ENCODE results near the gene KCNT2. TPM values are rescaled to one million over a fixed set of nuclear protein-coding genes. Genes with fewer than 3 reads are reported as not detected.

KCNT2 gene
- total and polyA plus RNA-seq, 4 donors = 0.84 to 18.7 (median 2.0) TPM

- Histone ChIP-seq H3K4me1 (ENCODE audit: control insufficient read depth in 5 of 5, insufficient read depth in 5 of 5, low read length in 5 of 5) (no peaks in the 10 kb centered on the region), H3K27me3 (ENCODE audit: control insufficient read depth in 3 of 3, insufficient read depth in 3 of 3, low read length in 2 of 3) (no peaks in the 10 kb centered on the region), H3K27ac (ENCODE audit: low read depth in 1 of 2, low read length in 1 of 2) (no peak overlapping the region), H3K9ac (ENCODE audit: insufficient read depth in 1 of 2, low read length in 2 of 2) (no peak overlapping the region), H3K4me3 (no peak overlapping the region), H3K9me3 (ENCODE audit: control insufficient read depth in 4 of 4, insufficient read depth in 3 of 4, low read length in 3 of 4) (peaks cover 0 to 3% (median 0%) of the 10 kb centered on the region in 4 donors), H3K36me3 (ENCODE audit: control insufficient read depth in 4 of 4, insufficient read depth in 4 of 4, low read length in 4 of 4) (no peaks in the 10 kb centered on the region)
- no peak for ATAC-seq (ENCODE audit: insufficient read depth, low FRiP score)
- WGBS, 2 donors = 72 to 79% methylated on average over 2 of the region's 2 CpGs
- peak in 1 of 3 donors; percentile 28 for DNase-seq
- TF ChIP-seq, protein P1, sequence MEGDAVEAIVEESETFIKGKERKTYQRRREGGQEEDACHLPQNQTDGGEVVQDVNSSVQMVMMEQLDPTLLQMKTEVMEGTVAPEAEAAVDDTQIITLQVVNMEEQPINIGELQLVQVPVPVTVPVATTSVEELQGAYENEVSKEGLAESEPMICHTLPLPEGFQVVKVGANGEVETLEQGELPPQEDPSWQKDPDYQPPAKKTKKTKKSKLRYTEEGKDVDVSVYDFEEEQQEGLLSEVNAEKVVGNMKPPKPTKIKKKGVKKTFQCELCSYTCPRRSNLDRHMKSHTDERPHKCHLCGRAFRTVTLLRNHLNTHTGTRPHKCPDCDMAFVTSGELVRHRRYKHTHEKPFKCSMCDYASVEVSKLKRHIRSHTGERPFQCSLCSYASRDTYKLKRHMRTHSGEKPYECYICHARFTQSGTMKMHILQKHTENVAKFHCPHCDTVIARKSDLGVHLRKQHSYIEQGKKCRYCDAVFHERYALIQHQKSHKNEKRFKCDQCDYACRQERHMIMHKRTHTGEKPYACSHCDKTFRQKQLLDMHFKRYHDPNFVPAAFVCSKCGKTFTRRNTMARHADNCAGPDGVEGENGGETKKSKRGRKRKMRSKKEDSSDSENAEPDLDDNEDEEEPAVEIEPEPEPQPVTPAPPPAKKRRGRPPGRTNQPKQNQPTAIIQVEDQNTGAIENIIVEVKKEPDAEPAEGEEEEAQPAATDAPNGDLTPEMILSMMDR (IDR thresholded peaks at IDR 0.05; ENCODE audit: control extremely low read depth, extremely low read depth) = no peak
Observed at GRCh38 chr1:196502437-196502836, 105.8 kb downstream of the KCNT2 start.

DNA sequence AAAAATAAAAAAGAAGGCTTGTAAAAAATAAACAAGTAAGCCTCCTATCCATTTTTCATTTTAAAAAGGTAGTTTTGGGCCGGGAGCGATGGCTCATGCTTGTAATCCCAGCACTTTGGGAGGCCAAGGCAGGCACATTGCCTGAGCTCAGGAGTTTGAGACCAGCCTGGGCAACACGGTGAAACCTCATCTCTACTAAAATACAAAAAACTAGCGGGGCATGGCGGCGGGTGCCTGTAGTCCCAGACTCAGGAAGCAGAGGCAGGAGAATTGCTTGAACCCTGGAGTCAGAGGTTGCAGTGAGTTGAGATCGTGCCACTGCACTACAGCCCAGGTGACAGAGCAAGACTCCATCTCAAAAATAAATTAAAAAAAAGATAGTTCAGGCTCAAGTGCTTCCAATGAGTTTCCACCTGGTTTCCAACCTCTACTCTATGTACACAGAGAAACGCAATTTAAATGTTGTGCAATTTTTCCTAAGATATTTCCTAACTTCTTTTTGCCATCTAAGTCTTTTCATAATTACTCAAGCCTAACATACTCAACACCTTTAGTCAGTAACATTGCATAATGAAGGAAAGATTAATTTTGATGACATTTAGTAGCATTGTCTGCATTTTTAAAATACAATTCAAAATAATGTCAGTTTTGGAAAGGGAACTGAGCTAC, 106.3 kb downstream of the KCNT2 start:
- no peak overlapping the region for H3K4me3 ChIP-seq
- ATAC-seq (ENCODE audit: insufficient read depth, low FRiP score) = no peak

DNA sequence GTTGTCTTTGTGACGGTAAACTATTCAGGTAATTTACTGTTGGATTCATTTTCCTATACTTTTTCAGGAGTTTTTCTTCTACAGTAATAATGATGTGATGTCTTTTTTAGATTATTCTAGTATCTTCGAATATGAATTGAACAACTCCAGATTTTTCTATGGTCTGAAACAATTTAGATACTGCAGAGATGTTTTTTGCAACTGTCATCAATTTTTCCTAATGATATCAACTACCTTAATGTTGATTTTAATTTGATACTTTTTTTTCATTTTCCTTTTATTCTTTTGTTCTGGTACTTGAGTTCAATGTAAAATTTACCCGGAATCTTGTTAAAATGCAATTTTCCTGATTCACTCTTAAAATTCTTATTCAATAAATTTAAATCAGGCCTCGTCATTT, 110.4 kb downstream of the KCNT2 start:
- DNase-seq (no peak), ATAC-seq (ENCODE audit: insufficient read depth, low FRiP score) (no peak)
- Histone ChIP-seq H3K4me1 (ENCODE audit: control insufficient read depth in 5 of 5, insufficient read depth in 5 of 5, low read length in 5 of 5) (no peaks in the 10 kb centered on the region), H3K4me3 (no peak overlapping the region), H3K27ac (ENCODE audit: low read depth in 1 of 2, low read length in 1 of 2) (no peak overlapping the region), H3K27me3 (ENCODE audit: control insufficient read depth in 3 of 3, insufficient read depth in 3 of 3, low read length in 2 of 3) (no peaks in the 10 kb centered on the region), H3K9me3 (ENCODE audit: control insufficient read depth in 4 of 4, insufficient read depth in 3 of 4, low read length in 3 of 4) (no peaks in the 10 kb centered on the region), H3K9ac (ENCODE audit: insufficient read depth in 1 of 2, low read length in 2 of 2) (no peak overlapping the region), H3K36me3 (ENCODE audit: control insufficient read depth in 4 of 4, insufficient read depth in 4 of 4, low read length in 4 of 4) (no peaks in the 10 kb centered on the region)
- WGBS, 2 donors = 88% methylated on average over 4 of the region's 4 CpGs
- TF ChIP-seq, protein P1 (IDR thresholded peaks at IDR 0.05; ENCODE audit: control extremely low read depth, extremely low read depth) = no peak

More for the DNA sequence above, 106.3 kb downstream of the KCNT2 start:
- Histone ChIP-seq H3K9me3 (ENCODE audit: control insufficient read depth in 4 of 4, insufficient read depth in 3 of 4, low read length in 3 of 4) (peaks cover 0 to 3% (median 0%) of the 10 kb centered on the region in 4 donors), H3K36me3 (ENCODE audit: control insufficient read depth in 4 of 4, insufficient read depth in 4 of 4, low read length in 4 of 4) (no peaks in the 10 kb centered on the region), H3K9ac (ENCODE audit: insufficient read depth in 1 of 2, low read length in 2 of 2) (no peak overlapping the region), H3K4me1 (ENCODE audit: control insufficient read depth in 5 of 5, insufficient read depth in 5 of 5, low read length in 5 of 5) (no peaks in the 10 kb centered on the region), H3K27me3 (ENCODE audit: control insufficient read depth in 3 of 3, insufficient read depth in 3 of 3, low read length in 2 of 3) (no peaks in the 10 kb centered on the region), H3K27ac (ENCODE audit: low read depth in 1 of 2, low read length in 1 of 2) (no peak overlapping the region)
- WGBS, 2 donors = 82 to 87% methylated on average over 8 of the region's 8 CpGs
- peak in 1 of 3 donors; percentile 4 for DNase-seq
- TF ChIP-seq, protein P1 (IDR thresholded peaks at IDR 0.05; ENCODE audit: control extremely low read depth, extremely low read depth) = no peak

DNA sequence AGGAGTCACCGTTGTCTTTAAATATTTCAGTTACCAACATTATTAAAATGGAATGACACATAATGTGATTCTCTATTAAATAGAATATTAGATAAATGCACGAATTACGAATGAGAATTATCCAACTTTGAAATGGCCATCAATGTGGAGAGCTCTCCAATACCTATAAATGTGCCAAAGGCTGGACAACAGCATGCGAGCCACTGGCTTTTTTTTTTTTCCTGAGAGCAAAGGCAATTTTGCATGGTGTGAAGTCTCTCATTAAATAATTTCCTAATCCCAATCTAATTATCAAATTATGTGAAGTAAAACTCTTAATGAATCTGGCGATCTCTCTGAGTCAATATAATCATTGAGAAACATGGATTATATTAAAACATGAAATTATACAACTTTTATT, 113.5 kb downstream of the KCNT2 start:
- Histone ChIP-seq H3K4me1 (ENCODE audit: control insufficient read depth in 5 of 5, insufficient read depth in 5 of 5, low read length in 5 of 5) (no peaks in the 10 kb centered on the region), H3K4me3 (no peak overlapping the region), H3K27me3 (ENCODE audit: control insufficient read depth in 3 of 3, insufficient read depth in 3 of 3, low read length in 2 of 3) (no peaks in the 10 kb centered on the region), H3K9ac (ENCODE audit: insufficient read depth in 1 of 2, low read length in 2 of 2) (no peak overlapping the region), H3K36me3 (ENCODE audit: control insufficient read depth in 4 of 4, insufficient read depth in 4 of 4, low read length in 4 of 4) (no peaks in the 10 kb centered on the region), H3K27ac (ENCODE audit: low read depth in 1 of 2, low read length in 1 of 2) (no peak overlapping the region), H3K9me3 (ENCODE audit: control insufficient read depth in 4 of 4, insufficient read depth in 3 of 4, low read length in 3 of 4) (no peaks in the 10 kb centered on the region)
- 92 to 93% methylated on average over 5 of the region's 5 CpGs for WGBS, 2 donors
- ATAC-seq (ENCODE audit: insufficient read depth, low FRiP score) (no peak), DNase-seq (no peak)
- TF ChIP-seq, protein P1 (IDR thresholded peaks at IDR 0.05; ENCODE audit: control extremely low read depth, extremely low read depth) = no peak
